NCI-H2196 treated with DMSO at 0.1 percent for 48 hours (cell line): Measurements from ENCODE around the gene UGGT2.

Experiments used
- DNase-seq: peaks from one replicate; lab custom pipeline; 2025; ENCODE audit not compliant: unreplicated experiment; lab: John Stamatoyannopoulos, UW

The UGGT2 gene

GRCh38 chr13:95752677-95753076 is 300.5 kb downstream of the UGGT2 start:
- DNase-seq: no peak
